Activated CD4-positive, alpha-beta memory T cell treated with anti-CD3 and anti-CD28 coated beads, Interleukin-2, amount 10 ng/mL, durations not matched to agents 7 days and 5 days (primary cell): ENCODE data around the gene SLC39A2. TPM values are rescaled to one million over a fixed set of nuclear protein-coding genes. Genes with fewer than 3 reads are reported as not detected.
"Not testable (repeated sequence)": the region's sequence is repeated elsewhere in the genome, so short reads cannot be mapped to it uniquely, and the experiment has no call there.

Experiments used
- CTCF ChIA-PET: fragments of 350-600 bp; sonication (Branson Sonifier 250); formaldehyde crosslinking; loops from one replicate; lab custom pipeline; 2021; ENCODE audit warnings: antibody characterized with exemption, inconsistent platforms; lab: Charles Lee
- POLR2A ChIA-PET: fragments of 350-600 bp; sonication (Branson Sonifier 250); formaldehyde crosslinking; loops from one replicate; lab custom pipeline; 2021; ENCODE audit warnings: antibody characterized with exemption; lab: Charles Lee
- DNase-seq: peaks from one replicate; pipeline ENCODE4 v3.0.0-alpha.2; 2020
- H3K27ac Mint-ChIP-seq: one replicate; pipeline ENCODE4 v1.8.0; 2021; ENCODE audit warnings: mild to moderate bottlenecking, mixed read lengths
- H3K27me3 Mint-ChIP-seq: one replicate; pipeline ENCODE4 v1.8.0; 2021; ENCODE audit warnings: mixed read lengths
- H3K36me3 Mint-ChIP-seq: one replicate; pipeline ENCODE4 v1.8.0; 2021; ENCODE audit warnings: low read depth, mixed read lengths
- H3K4me1 Mint-ChIP-seq: one replicate; pipeline ENCODE4 v1.8.0; 2021; ENCODE audit warnings: mixed read lengths
- H3K4me3 Mint-ChIP-seq: one replicate; pipeline ENCODE4 v1.8.0; 2021; ENCODE audit warnings: mild to moderate bottlenecking, mixed read lengths
- H3K9me3 Mint-ChIP-seq: one replicate; pipeline ENCODE4 v1.8.0; 2021; ENCODE audit warnings: mixed read lengths
- total RNA-seq, 2 experiments: library from RNA; stranded (reverse); gene quantifications; one replicate each; pipeline ENCODE4 v1.2.3, GENCODE V29; 2021

SLC39A2 gene
- total RNA-seq, 2 experiments from 2014 or later = not detected

DNA sequence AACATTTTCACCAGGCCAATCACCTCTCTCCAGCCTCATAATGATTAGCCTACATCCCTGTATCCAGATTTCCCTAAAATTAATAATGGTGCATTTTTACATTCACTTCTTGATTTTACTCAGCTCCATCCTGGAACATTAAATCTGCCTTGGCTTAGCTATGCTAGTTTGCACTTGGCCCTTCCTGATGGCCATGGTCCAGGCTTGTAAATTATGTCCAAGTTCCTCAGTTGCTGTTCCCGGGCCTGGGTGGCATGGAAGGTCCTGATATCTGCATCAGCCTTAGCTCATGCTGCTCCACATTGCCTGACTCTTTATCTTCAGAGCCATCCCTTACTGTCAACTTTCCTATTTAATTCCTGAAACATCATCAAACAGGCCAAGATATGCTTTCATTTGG lies 20.4 kb upstream of the SLC39A2 start:
- Mint-ChIP-seq H3K9me3 (no peaks in the 10 kb centered on the region), H3K4me1 (no peaks in the 10 kb centered on the region), H3K36me3 (no peaks in the 10 kb centered on the region), H3K27me3 (peaks cover 15% of the 10 kb centered on the region), H3K4me3 (no peak overlapping the region), H3K27ac (no peak overlapping the region)
- CTCF ChIA-PET = interaction anchor here (1.0 to 6.1 kb wide), 2 partner anchors 8 to 18 kb away, joined by 3 to 42 read pairs; no protein-coding TSS in a partner anchor
- no peak for DNase-seq
- POLR2A ChIA-PET = no interaction called here

- DNase-seq = no peak
- Mint-ChIP-seq H3K4me1 (peaks cover 4% of the 10 kb centered on the region), H3K27ac (no peak overlapping the region), H3K4me3 (no peak overlapping the region), H3K36me3 (no peaks in the 10 kb centered on the region), H3K9me3 (no peaks in the 10 kb centered on the region), H3K27me3 (peaks cover 13% of the 10 kb centered on the region)
- CTCF ChIA-PET = interaction anchor here (0.9 to 6.1 kb wide), 2 partner anchors 10 to 124 kb away, joined by 3 to 42 read pairs; no protein-coding TSS in a partner anchor
- POLR2A ChIA-PET = interaction anchor here (0.6 kb wide), 1 partner anchor 266 kb away, joined by 4 read pairs; no protein-coding TSS in a partner anchor
These were observed 18.2 kb upstream of the SLC39A2 start for GRCh38 chr14:20980906-20981305.

DNA sequence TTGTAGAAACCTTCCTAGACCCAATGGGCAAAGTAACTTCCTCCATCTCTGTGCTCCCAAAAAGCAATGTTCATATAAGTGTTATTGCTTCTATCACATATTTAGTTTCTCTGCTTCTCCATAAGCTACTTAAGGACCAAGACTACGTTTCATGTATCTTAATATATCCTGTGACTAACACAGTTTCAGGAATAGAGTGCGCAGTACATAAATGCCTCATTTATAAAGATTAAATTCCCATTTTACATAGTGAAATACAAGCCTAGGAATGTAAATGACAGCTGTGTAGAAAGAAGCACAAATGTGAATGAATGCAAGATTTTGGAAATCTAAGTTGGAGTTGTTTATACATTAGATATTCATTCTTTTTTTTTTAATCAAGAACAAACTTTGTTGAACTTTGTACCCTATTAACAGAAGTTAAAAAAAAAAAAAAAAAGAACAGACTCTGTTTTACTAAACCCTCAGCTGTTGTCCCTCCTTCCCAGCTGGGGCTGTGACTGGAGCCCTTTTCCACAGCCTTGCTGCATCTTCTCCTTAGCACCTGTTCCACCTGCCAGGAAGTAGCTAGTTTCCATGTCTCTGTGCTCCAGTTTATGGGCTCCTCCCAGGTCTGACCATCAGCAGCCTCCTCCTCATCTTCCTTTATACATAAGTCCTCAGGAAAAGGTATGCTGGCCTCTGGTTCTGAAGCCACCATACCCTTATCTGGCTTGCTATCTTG lies 16.3 kb upstream of the SLC39A2 start:
- Mint-ChIP-seq H3K9me3 (no peaks in the 10 kb centered on the region), H3K4me1 (peaks cover 9% of the 10 kb centered on the region), H3K4me3 (no peak overlapping the region), H3K27me3 (peaks cover 13% of the 10 kb centered on the region), H3K27ac (no peak overlapping the region), H3K36me3 (no peaks in the 10 kb centered on the region)
- ChIA-PET POLR2A (interaction anchor here (1.0 kb wide), 1 partner anchor 165 kb away, joined by 3 read pairs; no protein-coding TSS in a partner anchor), CTCF (interaction anchor here (1.0 to 6.1 kb wide), 4 partner anchors 9 to 23 kb away, joined by 3 to 42 read pairs (median 6); no protein-coding TSS in a partner anchor)
- no peak for DNase-seq

GRCh38 chr14:20985650-20986049 lies 13.4 kb upstream of the SLC39A2 start:
- ChIA-PET POLR2A (interaction anchor here (0.6 kb wide), 1 partner anchor 47 kb away, joined by 3 read pairs; no protein-coding TSS in a partner anchor), CTCF (interaction anchor here (1.0 kb wide), 1 partner anchor 14 kb away, joined by 4 read pairs; no protein-coding TSS in a partner anchor)
- not testable (repeated sequence) for H3K36me3 Mint-ChIP-seq, DNase-seq, H3K4me3 Mint-ChIP-seq, H3K27me3 Mint-ChIP-seq, H3K9me3 Mint-ChIP-seq, H3K27ac Mint-ChIP-seq
- peaks cover 31% of the 10 kb centered on the region for H3K4me1 Mint-ChIP-seq

- H3K4me1 Mint-ChIP-seq = peaks cover 39% of the 10 kb centered on the region
- no peaks in the 10 kb centered on the region for H3K9me3 Mint-ChIP-seq
- no peak for DNase-seq
- POLR2A ChIA-PET = no interaction called here
- no peak overlapping the region for H3K27ac Mint-ChIP-seq
- peaks cover 11% of the 10 kb centered on the region for H3K36me3 Mint-ChIP-seq
- H3K4me3 Mint-ChIP-seq = no peak overlapping the region
- CTCF ChIA-PET = interaction anchor here (3.4 kb wide), 1 partner anchor 16 kb away, joined by 14 read pairs; no protein-coding TSS in a partner anchor
- H3K27me3 Mint-ChIP-seq = peaks cover 4% of the 10 kb centered on the region
These were observed 12.3 kb upstream of the SLC39A2 start for GRCh38 chr14:20986811-20987210.

- Mint-ChIP-seq H3K9me3 (no peaks in the 10 kb centered on the region), H3K4me3 (peak overlapping the region; percentile 40), H3K4me1 (peaks cover 49% of the 10 kb centered on the region), H3K27me3 (no peaks in the 10 kb centered on the region), H3K27ac (peak overlapping the region; percentile 22), H3K36me3 (peaks cover 29% of the 10 kb centered on the region)
- DNase-seq = no peak
- POLR2A ChIA-PET = interaction anchor here (0.6 to 1.0 kb wide), 2 partner anchors 14 to 114 kb away, joined by 3 to 4 read pairs; no protein-coding TSS in a partner anchor
- CTCF ChIA-PET = interaction anchor here (0.6 to 3.4 kb wide), 4 partner anchors 18 to 104 kb away, joined by 3 to 14 read pairs (median 4); no protein-coding TSS in a partner anchor
These were observed 10.2 kb upstream of the SLC39A2 start for GRCh38 chr14:20988717-20989470.

DNA sequence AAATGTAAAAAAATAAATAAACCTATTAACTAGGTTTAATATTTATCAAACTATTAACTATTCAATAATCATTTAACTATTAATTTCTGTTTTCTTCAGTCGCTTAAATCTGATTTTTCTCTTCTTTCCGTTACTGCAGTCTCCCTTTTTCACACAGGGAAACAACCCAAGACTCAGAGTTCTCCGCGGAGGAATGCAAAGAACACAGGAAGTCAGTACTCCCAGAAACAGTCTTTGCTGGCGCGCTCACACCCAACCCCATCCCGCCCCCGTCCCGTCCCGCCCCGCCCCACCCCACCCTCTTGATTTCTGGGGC lies 9.7 kb upstream of the SLC39A2 start:
- ChIA-PET POLR2A (interaction anchor here (0.6 to 1.0 kb wide), 2 partner anchors 14 to 114 kb away, joined by 3 to 4 read pairs; no protein-coding TSS in a partner anchor), CTCF (interaction anchor here (0.9 to 3.4 kb wide), 3 partner anchors 18 to 103 kb away, joined by 3 to 14 read pairs (median 3); no protein-coding TSS in a partner anchor)
- no peaks in the 10 kb centered on the region for H3K9me3 Mint-ChIP-seq
- H3K4me1 Mint-ChIP-seq = peaks cover 52% of the 10 kb centered on the region
- peak overlapping the region; percentile 81 for H3K27ac Mint-ChIP-seq
- peaks cover 33% of the 10 kb centered on the region for H3K36me3 Mint-ChIP-seq
- H3K27me3 Mint-ChIP-seq = no peaks in the 10 kb centered on the region
- no peak for DNase-seq
- H3K4me3 Mint-ChIP-seq = peak overlapping the region; percentile 93

DNA sequence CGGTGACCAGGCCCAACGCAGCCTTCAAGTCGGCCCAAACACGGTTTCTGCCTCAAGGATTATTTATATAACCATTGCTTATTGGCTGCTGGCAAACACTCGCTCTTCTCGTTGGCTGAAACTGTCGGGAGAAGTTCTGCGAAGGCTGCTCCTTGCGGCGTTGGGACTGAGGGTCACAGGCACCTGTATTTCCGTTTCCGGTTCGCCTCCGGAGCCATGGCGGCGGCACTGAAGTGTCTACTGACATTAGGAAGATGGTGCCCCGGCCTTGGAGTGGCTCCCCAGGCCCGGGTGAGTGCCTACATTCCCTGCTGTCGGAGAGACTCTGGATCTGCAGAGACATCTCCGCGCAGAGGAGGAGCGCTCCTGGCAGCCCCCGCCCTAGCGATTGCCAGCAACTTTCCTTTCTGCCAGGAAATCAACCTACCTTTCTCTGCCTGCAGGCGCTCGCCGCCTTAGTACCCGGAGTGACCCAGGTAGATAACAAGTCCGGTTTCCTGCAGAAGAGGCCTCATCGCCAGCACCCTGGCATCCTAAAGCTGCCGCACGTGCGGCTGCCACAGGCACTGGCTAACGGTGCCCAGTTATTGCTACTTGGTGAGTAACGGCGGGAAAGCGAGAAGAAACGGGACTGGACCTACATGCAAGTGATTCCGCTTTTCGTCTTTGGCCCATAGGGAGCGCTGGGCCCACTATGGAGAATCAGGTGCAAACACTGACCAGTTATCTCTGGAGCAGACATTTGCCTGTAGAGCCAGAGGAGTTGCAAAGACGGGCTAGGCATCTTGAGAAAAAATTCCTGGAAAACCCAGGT lies 9.1 kb upstream of the SLC39A2 start, which contains the start of gene METTL17:
Gene METTL17, plus strand, starts transcription at position 194 of the 814 bp plus-strand sequence. Its CDS starts 23 bp downstream, at position 217.
- POLR2A ChIA-PET = interaction anchor here (1.0 kb wide), 1 partner anchor 113 kb away, joined by 4 read pairs; no protein-coding TSS in a partner anchor
- peaks cover 57% of the 10 kb centered on the region for H3K4me1 Mint-ChIP-seq
- H3K4me3 Mint-ChIP-seq = peak within 1 kb of the TSS; percentile 93
- peak within 1 kb of the TSS; percentile 81 for H3K27ac Mint-ChIP-seq
- peaks cover 38% of the 10 kb centered on the region for H3K36me3 Mint-ChIP-seq
- CTCF ChIA-PET = interaction anchor here (1.4 to 3.4 kb wide), 3 partner anchors 19 to 103 kb away, joined by 3 to 19 read pairs (median 14); no protein-coding TSS in a partner anchor
- DNase-seq = peak; percentile 90
- H3K9me3 Mint-ChIP-seq = no peaks in the 10 kb centered on the region
- no peaks in the 10 kb centered on the region for H3K27me3 Mint-ChIP-seq

GRCh38 chr14:20996521-20996920 lies 2.6 kb upstream of the SLC39A2 start:
- no peaks in the 10 kb centered on the region for H3K9me3 Mint-ChIP-seq
- POLR2A ChIA-PET = interaction anchor here (1.0 kb wide), 1 partner anchor 108 kb away, joined by 3 read pairs; no protein-coding TSS in a partner anchor

GRCh38 chr14:20997115-20997514 lies 2.0 kb upstream of the SLC39A2 start:
- H3K27ac Mint-ChIP-seq = no peak overlapping the region
- peaks cover 20% of the 10 kb centered on the region for H3K4me1 Mint-ChIP-seq
- ChIA-PET CTCF (interaction anchor here (0.7 to 1.8 kb wide), 5 partner anchors 14 to 179 kb away, joined by 3 to 6 read pairs (median 4); no protein-coding TSS in a partner anchor), POLR2A (no interaction called here)
- H3K9me3 Mint-ChIP-seq = no peaks in the 10 kb centered on the region
- H3K27me3 Mint-ChIP-seq = no peaks in the 10 kb centered on the region
- no peak for DNase-seq
- no peak overlapping the region for H3K4me3 Mint-ChIP-seq
- peaks cover 51% of the 10 kb centered on the region for H3K36me3 Mint-ChIP-seq

More at GRCh38 chr14:20996521-20996920, 2.6 kb upstream of the SLC39A2 start:
- peaks cover 26% of the 10 kb centered on the region for H3K4me1 Mint-ChIP-seq
- DNase-seq = no peak
- CTCF ChIA-PET = interaction anchor here (1.0 to 1.8 kb wide), 3 partner anchors 18 to 108 kb away, joined by 4 to 6 read pairs (median 4); no protein-coding TSS in a partner anchor
- H3K4me3 Mint-ChIP-seq = no peak overlapping the region
- H3K36me3 Mint-ChIP-seq = peaks cover 55% of the 10 kb centered on the region
- no peak overlapping the region for H3K27ac Mint-ChIP-seq
- no peaks in the 10 kb centered on the region for H3K27me3 Mint-ChIP-seq

DNA sequence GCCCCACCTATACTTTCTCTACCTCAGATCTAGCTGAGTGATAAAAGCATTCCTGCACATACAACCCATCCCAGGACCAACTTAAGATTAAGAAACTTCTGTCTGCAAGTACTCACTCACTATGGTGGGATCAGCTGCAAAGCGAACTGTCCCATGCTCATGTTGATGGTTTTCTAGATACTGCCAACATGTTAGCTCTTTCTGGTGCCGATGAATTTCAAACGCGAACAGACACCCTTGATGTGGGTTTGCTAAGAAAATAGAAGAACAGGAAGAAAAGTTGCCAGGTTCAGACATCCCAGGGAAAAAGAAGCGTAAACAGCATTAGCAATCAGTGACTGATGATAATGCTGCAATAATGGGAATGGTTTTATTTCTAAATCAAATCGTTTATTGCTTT lies 1.5 kb upstream of the SLC39A2 start:
- Mint-ChIP-seq H3K36me3 (peaks cover 46% of the 10 kb centered on the region), H3K4me1 (peaks cover 18% of the 10 kb centered on the region), H3K4me3 (no peak overlapping the region), H3K27ac (no peak overlapping the region), H3K27me3 (no peaks in the 10 kb centered on the region), H3K9me3 (no peaks in the 10 kb centered on the region)
- ChIA-PET POLR2A (interaction anchor here (1.4 kb wide), 1 partner anchor 17 kb away, joined by 4 read pairs; no protein-coding TSS in a partner anchor), CTCF (interaction anchor here (0.7 to 2.8 kb wide), 7 partner anchors 14 to 180 kb away, joined by 3 to 18 read pairs (median 4); no protein-coding TSS in a partner anchor)
- no peak for DNase-seq
